Measurements from ENCODE around the gene ZNF549.
"Not testable (repeated sequence)": the region's sequence is repeated elsewhere in the genome, so short reads cannot be mapped to it uniquely, and the experiment has no call there.

The ZNF549 gene

DNA sequence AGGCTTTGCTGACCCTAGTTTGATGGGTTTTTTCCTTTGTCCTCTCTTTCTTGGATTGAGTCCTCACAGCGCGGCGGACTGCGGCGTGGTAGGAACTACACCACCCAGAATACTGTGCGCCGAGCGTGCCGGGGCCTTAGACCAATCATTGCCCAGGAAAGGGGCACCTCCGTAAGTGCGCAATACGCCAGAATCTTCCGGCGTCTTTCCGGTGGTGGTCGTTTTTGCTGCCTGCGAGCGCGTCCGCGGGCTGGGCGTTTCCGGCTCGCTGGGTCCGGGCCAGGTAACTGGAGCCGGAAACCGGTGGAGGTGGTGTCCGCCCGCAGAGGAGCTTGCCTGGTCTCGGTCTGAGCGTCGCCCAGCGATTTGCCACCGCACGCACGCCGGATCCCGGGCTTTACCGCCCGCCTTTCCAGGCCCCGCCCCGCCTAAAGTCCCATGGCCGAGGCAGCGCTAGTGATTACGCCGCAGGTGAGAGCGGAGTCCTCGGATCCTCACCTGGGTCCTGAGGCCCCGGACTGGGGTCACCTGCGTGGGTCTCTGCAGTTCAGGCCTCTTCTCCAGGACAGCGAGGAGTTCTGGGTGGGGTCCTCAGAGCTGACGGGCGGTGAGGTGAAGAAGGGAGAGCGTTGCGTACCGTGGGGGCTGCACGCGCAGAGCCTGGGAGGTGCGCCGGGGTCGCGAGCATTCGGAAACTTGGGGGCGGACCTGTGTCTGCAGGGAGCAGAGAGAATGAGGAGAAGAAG is at the start of gene ZNF549:
Gene ZNF549 (plus strand): TSS at position 221 of the 746 bp plus-strand sequence. CDS start 218 bp downstream, at position 439.
- DNase-seq: peak; percentile 88 to 93

DNA sequence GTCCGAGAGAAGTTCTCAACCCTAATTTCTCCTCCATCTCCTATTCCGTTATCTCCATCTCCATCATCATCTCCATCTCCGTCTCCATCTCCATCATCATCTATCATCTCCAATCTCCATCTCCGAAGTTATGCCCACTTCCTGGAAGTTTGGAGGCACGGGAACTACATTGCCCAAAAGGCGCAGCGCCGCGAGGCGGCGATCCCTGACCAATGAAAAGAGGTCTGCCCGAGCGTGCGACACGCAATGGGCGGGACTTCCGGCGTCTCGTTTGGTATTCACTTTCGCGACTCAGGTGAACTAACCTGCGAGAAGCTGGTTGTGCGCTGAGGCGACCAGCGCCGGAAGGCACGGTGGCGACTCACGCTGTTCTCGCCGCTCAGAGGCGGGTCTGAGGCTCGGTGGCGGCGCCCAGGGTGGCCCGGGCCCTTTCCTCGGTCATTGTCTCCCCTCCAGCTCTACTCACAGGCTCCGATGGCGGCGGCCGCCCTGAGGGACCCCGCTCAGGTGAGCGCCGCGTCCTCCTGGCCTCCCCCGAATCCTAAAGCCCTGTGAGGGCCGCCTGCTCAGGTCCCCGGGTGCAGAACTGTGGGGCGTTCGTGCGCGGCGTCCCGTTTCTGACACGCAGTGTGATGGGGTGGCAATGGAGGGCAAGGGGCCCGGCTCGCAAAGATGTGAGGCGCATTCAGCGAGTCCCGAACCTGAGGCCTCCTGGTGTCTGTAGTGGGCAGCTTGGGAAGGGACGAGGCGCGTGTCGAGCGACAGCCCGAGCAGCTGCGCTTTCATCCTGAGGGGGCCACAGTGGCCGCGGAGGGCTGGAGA is 39.5 kb upstream of the ZNF549 start, which contains the start of gene ZNF419:
Gene ZNF419 (plus strand): TSS at position 274 of the 822 bp plus-strand sequence. CDS start 201 bp downstream, at position 475.
- peak; percentile 93 to 96 for DNase-seq

DNA sequence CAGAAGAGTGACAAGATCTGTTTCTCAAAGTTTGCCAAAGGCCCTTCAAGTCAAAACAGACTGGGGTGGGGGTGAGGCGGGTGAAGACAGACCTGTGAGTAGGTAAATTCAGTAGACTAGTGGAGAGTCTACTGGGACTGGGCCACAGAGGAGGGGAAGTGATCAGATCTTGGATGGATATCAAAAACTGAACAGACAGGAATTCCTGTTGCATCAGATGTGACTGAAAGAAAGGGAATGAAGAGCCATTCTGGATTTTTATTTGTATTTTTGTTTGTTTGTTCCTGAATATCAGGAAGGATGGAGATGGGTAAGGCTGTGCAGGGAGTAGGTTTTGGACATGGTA is 38.9 kb upstream of the ZNF549 start:
- not testable (repeated sequence) for DNase-seq

DNA sequence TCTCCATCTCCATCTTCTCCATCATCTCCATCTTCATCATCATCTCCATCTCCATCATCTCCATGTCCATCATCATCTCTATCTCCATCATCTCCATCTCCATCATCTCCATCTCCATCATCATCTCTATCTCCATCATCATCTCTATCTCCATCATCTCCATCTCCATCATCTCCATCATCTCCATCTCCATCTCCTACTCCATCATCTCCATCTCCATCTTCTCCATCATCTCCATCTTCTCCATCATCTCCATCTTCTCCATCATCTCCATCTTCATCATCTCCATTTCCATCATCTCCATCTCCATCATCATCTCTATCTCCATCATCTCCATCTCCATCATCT is 27.9 kb upstream of the ZNF549 start:
- DNase-seq: not testable (repeated sequence)

DNA sequence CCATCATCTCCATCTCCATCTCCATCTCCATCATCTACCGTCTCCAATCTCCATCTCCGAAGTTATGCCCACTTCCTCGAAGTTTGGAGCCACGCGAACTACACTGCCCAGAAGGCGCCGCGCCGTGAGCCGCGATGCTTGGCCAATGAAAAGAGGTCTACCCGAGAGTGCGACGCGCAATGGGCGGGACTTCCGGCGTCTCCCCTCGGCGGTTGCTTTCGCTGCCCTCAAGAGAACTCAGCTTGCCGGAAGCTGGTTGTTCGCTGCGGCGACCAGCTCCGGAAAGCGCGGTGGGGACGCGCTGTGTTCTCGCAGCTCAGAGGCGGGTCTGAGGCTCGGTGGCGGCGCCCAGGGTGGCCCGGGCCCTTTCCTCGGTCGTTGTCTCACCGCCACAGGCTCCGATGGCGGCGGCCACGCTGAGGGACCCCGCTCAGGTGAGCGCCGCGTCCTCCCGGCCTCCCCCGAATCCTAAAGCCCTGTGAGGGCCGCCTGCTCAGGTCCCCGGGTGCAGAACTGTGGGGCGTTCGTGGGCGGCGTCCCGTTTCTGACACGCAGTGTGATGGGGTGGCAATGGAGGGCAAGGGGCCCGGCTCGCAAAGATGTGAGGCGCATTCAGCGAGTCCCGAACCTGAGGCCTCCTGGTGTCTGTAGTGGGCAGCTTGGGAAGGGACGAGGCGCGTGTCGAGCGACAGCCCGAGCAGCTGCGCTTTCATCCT is 27.3 kb upstream of the ZNF549 start, which contains the start of gene ZNF773:
Gene ZNF773 (plus strand): TSS at position 259 of the 716 bp plus-strand sequence. CDS start 143 bp downstream, at position 402.
- DNase-seq: peak; percentile 96 to 97

DNA sequence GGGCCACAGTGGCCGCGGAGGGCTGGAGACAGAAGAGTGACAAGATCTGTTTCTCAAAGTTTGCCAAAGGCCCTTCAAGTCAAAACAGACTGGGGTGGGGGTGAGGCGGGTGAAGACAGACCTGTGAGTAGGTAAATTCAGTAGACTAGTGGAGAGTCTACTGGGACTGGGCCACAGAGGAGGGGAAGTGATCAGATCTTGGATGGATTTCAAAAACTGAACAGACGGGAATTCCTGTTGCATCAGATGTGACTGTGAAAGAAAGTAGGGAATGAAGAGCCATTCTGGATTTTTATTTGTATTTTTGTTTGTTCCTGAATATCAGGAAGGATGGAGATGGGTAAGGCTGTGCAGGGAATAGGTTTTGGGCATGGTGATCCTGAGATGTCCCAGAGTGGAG is 26.8 kb upstream of the ZNF549 start:
- DNase-seq: not testable (repeated sequence)

DNA sequence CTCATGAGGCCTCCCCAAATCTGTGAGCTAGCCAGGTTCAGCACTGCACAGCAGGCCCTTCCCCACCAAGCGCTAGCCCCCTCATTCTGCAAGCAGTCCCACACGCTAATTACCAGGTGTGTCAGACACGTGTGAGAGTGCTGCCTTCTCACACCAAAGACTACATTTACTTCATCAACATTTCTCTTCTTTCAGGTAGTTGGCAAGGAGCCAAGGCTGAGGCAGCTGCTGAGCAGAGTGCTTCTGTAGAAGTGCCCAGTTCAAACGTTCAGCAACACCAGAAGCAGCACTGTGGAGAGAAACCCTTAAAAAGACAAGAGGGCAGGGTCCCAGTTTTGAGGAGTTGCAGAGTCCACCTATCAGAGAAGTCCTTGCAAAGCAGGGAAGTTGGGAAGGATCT is 21.0 kb upstream of the ZNF549 start:
- DNase-seq: no peak

DNA sequence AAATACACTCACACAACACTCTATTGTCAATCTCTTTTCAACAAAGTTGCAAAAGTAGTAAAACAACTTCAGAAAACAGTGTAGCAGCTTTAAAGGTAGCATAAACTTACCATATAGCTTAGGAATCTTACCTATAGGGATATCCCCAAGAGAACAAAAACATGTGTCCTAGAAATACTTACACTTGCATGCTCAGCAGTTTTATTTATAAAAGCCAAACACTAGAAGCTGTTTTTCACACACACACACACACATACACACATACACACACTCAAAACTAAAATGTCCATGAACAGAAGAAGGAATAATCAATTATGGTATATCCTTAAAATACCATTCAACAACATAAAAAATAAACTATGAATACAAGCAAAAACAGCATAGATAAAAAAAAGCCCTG is 15.7 kb upstream of the ZNF549 start:
- DNase-seq: no peak

DNA sequence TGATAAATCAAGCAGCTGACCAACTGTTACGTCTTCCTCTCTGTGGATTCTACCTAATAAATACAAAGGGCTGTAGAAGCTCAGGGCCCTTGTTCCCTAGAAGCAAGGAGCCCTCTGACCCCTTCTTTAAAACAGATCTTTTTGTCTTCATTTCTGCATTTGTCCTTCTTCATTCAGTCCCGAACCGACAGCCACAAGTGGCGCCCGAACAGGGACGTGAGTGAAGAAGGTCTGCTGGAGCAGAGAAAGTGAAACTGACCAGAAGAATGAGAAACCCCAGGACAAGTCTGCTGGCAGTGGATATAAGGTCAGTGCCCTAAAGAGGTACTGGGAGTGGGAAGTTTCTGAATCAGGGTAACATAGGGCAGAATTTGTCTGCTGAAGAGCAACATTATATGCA is 14.3 kb upstream of the ZNF549 start:
- DNase-seq: peak in 1 of 2 donors; percentile 10

DNA sequence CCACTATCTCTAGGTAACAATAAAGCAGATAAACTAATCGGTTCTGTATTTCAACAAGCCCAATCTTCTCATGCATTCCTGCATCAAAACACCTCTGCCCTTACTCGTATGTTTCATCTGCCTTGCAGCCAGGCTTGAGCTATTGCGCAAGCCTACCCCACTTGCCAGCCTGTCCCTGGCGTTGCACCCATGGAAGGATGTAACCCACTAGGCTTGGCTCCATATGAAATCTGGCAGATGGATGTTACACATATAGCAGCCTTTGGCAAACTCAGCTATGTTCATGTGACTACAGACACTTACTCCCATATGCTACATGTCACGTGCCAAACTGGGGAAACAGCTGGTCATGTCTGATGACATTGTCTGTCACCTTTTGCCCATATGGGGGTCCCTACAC is 11.9 kb upstream of the ZNF549 start:
- no peak for DNase-seq

DNA sequence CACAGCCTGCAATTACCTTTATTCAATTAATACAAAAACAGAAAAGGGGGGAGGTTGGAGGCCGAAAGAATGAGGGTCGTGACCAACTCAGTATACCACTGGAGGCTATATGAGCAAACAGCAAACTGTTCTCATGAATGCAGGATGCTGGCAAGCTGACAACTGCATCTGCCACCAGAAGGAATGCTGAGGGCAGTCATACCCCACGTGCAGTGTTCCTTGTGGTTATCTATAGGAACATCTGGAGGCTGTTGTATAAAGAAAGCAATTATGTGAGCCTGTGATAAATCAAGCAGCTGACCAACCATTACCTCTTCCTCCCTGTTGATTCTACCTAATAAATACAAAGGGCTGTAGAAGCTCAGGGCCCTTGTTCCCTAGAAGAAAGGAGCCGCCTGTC is 9.1 kb upstream of the ZNF549 start:
- DNase-seq: not testable (repeated sequence)

DNA sequence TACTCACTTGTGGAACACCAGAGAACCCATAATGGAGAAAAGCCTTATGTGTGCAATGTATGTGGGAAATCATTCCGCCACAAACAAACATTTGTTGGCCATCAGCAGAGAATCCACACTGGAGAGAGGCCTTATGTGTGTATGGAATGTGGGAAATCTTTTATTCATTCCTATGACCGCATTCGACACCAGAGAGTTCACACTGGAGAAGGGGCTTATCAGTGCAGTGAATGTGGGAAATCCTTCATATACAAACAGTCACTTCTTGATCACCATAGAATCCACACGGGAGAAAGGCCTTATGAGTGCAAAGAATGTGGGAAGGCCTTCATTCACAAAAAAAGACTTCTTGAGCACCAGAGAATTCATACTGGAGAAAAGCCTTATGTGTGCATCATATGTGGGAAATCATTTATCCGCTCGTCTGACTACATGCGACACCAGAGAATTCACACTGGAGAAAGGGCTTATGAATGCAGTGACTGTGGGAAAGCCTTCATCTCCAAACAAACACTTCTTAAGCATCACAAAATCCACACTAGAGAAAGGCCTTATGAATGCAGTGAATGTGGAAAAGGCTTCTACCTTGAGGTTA is 10.9 kb downstream of the ZNF549 start:
- DNase-seq: no peak

DNA sequence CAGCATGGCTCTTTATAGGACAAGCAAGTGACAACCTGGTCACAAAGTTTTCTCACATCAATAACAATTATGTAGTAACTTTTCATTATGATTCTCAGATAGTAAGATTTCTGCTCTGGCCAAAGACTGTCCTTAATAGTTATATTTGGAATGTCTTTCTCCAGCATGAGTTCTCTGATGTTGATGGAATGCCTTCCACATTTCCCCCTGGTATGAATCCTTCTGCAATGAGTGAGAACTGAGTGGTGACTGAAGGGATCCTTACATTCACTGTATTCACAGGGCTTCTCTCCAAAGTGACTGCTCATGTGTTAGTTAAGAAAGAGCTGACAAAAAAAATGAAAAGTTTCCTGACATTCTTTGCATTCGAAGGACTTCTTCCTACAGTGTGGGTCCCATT is 19.4 kb downstream of the ZNF549 start:
- no peak for DNase-seq

DNA sequence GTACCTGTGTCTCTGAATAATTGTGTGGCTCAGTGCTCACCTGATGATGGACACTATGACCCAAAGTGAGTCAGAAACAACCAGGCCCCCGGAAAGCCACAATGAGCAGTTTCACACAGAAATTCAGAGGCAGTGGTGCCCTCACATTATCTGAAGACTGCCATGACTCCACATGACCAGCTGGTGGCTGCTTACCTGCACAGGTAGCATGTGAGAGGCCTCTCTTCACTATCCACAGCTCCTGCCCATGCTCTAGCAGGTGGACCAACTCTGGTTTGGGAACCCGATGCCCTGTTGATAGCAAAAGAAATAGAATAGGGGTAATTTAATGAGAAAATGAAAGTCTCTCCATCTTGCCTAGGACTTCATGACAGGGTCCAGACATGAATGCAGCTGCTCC is 25.3 kb downstream of the ZNF549 start:
- DNase-seq: no peak

DNA sequence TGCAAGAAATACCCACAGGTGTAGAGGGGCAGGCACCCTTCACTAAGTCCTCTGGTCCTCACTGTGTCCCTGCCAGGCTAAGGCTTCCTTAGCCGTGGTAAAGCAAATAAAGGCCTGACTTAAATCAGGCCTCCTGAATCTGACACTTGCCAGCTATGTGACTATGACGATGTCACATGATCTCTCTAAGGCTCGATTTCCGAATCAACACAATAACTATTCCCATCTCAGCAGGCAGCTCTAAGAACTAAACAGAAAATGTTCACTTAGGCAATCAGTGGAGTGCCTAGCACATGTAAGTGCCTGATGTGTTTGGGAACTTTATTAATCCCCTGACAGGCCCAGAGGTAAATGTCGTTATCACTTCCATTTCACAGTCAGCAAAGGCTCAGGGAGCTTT is 30.5 kb downstream of the ZNF549 start:
- DNase-seq: no peak

DNA sequence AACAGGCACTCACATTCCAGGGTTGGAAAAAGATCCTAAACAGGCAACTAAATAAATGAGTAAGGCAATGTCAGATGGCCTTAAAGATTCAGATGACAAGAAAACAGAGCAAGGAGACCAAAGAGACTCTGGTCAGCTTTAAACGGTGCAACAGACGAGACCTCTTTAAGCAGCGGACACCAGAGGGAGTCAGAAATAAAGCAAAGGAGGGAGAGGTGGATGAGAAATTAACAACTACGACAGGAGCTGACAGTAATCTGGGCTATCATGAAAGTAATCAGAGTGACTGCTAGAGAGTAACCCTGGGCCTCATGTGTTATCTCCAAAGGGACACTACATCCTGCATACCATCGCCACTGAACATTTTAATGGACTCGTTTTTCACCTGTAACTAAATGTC is 31.4 kb downstream of the ZNF549 start:
- DNase-seq: no peak

DNA sequence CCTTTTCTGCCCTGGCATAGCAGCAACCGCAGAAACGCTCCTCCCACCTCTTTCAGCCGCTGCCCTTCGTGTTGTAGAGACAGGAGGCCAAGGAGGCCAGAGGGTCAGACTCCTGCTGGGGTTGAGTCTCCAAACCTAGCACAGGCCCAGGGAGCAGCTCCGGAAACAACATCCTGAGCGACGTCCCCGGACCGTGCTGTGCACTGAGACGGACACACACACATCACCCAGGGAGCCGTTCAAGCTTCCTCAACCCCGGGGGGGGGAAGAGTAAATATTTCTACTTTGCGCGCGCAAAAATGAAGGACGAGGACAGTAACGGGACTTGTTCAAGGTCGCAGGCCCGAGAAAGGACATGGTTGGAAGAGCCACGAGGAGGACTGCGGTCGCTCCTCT is 31.9 kb downstream of the ZNF549 start:
- peak in 1 of 2 donors; percentile 8 for DNase-seq

DNA sequence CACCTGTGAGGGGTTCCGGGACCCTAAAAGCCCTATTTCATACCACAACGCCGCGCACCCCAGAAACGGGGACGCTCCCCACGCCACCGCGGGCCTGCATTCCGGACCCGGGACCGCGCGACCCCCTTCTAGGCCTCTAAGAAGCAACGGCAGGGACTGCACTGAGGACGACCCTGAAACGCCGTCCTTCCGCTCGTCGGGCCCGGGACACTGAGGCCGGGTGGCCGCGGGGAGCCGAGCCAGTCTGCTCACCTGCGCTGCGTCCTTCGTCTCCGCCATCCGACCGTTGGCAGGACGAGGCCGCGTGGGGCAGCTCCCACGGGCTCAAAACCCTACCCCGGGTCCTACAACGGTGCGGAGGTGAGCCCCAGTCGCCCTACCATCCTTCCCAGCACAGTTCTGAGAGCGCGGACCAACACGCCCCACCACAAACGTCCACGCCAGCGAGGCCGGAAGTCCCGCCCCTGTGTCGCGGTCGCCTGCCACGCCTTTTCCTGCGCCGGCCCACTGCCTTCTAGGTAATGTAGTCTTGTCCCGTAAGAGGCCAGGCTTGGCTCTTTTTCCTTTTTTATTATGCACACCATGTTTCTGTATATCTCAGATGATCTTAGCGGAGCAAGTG is 32.4 kb downstream of the ZNF549 start, which contains the start of gene ZNF550:
Gene ZNF550 (minus strand): TSS at position 460 of the 622 bp plus-strand sequence. CDS start 181 bp downstream, at position 279.
- DNase-seq: peak; percentile 87 to 91

DNA sequence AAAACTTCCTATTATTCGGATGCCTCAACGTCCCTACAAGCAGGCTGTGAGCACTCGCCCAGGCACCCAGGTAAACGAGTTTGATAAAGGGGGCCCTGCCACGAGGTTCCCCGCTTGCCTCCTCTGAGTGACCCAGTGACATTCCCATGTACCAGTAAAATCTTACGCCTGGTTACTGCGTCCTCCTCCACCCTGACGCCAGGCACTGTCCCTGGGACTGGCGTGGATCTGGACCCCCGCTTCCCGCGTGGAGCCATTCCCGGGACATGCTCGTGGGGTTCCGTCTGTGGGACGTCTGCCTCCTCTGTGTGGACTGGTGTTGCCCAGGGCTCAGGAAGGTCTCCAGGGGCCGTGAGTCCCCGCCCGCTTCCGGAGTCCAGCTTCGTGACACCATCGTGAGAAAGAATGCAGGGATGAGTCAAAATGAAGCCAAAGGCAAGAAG is 32.9 kb downstream of the ZNF549 start:
- no peak for DNase-seq

DNA sequence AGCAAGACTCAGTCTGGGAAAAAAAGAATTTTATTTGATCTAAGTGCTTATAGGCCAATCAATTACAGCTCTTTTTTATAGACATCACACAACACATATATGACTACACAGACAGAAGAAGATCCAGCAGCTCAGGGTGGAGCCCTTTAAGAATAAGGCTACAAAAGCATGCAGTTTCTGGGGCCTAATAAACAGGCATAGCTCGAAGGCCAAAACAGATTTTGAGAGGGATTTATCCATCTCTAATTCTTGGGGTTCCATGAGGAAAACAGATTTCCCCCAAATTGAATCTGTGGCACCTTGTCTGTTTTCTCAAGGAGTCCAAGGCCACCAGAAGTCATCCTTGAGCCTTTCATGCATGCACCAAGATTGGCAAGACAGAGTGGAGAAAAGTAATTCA is 36.4 kb downstream of the ZNF549 start:
- DNase-seq: no peak

DNA sequence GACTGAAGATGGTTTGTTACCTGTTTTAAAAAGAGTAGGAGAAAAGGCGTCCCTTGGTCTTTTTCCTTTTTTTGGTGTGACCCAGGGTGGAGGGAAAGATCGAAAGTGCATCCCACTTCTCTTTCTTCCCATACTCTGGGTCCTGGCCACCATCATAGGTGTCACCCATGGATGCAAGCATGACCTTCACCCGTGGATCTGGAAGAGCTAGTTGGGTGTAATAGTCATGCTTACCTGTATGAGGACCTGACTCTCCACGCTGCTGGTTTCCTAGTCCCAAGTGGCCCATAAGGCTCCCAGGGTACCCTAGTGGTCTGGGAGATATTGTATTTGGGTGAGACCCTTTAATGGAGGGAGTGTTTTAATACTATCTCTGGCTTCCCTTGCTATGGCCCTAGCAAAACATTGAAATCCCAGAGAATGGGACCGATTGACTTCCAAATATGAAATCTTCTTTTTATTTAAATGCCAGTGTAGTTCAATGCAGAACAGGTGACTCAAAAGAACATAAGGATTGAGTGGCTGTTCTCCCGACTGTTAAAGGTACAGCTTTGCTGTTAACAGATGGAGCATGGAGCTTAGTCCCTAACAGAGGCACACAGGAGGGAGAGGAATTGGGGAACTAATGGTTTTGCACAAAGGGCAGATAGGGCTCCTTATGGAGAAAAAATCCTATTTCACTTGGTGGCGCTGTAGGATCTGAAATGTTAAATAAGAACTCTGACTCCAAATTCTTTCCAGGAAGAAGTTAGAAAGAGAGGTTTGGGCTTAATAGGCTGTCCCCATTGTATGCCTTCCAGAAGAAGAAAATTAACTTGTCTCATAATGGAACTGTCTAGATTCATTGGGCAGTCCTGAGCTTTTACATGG is 39.5 kb downstream of the ZNF549 start:
- DNase-seq: no peak
